Calu3 (cell line): ENCODE measurements around the gene ASTE1. TPM values are rescaled to one million over a fixed set of nuclear protein-coding genes. Genes with fewer than 3 reads are reported as not detected.
A peak's percentile ranks its signal among the peaks of the same experiment; 100 is the strongest.
"Not testable (repeated sequence)": the region's sequence is repeated elsewhere in the genome, so short reads cannot be mapped to it uniquely, and the experiment has no call there.

Source experiments
- BruUV-seq: library from RNA; stranded (reverse); fragments of 400-500 nt; replicated peaks from 2 replicates; lab custom pipeline; 2021; lab: Mats Ljungman, UMichigan
- CTCF ChIA-PET: fragments of 300-600 bp; sonication (Branson Sonifier 250); formaldehyde crosslinking; loops from one replicate; lab custom pipeline; 2022; ENCODE audit warnings: antibody characterized with exemption; lab: Charles Lee
- DNase-seq: peaks from one replicate; pipeline ENCODE4 v3.0.0; 2022
- H3K27ac Mint-ChIP-seq: one replicate; pipeline ENCODE4 v1.8.0; 2022; ENCODE audit warnings: mixed read lengths; ENCODE audit not compliant: unreplicated experiment
- H3K27me3 Mint-ChIP-seq: one replicate; pipeline ENCODE4 v1.8.0; 2022; ENCODE audit warnings: mixed read lengths; ENCODE audit not compliant: unreplicated experiment
- H3K36me3 Mint-ChIP-seq: one replicate; pipeline ENCODE4 v1.8.0; 2022; ENCODE audit warnings: mild to moderate bottlenecking, moderate library complexity, mixed read lengths; ENCODE audit not compliant: insufficient read depth, unreplicated experiment
- H3K4me1 Mint-ChIP-seq: one replicate; pipeline ENCODE4 v1.8.0; 2022; ENCODE audit warnings: mild to moderate bottlenecking, low read depth, mixed read lengths; ENCODE audit not compliant: unreplicated experiment
- H3K4me3 Mint-ChIP-seq: one replicate; pipeline ENCODE4 v1.8.0; 2022; ENCODE audit warnings: mild to moderate bottlenecking, low read depth, moderate library complexity, mixed read lengths; ENCODE audit not compliant: unreplicated experiment
- H3K9me3 Mint-ChIP-seq: one replicate; pipeline ENCODE4 v1.8.0; 2022; ENCODE audit warnings: low read depth, mixed read lengths; ENCODE audit not compliant: unreplicated experiment
- CTCF ChIP-seq: fragments of 200-600 bp; IDR thresholded peaks from one replicate; pipeline ENCODE4 v1.8.0; 2022; ENCODE audit warnings: antibody characterized with exemption; ENCODE audit not compliant: unreplicated experiment
- intact Hi-C: fragments of 100-400 bp; cut with micrococcal nuclease; formaldehyde crosslinking; loops from one replicate; pipeline ENCODE4 v1.10.0; 2022; ENCODE audit not compliant: unreplicated experiment
- total RNA-seq: library from RNA; stranded (reverse); gene quantifications from 2 replicates; pipeline ENCODE4 v1.2.3, GENCODE V29; 2022

ASTE1 gene
- total RNA-seq, 1 experiment from 2014 or later = 12.5 TPM

- intact Hi-C loops = no loop called here
- CTCF ChIA-PET = no interaction called here
- DNase-seq = no peak
- TF ChIP-seq CTCF = no peak
- no peaks in the 10 kb centered on the region for H3K27me3 Mint-ChIP-seq
- H3K4me1 Mint-ChIP-seq = no peaks in the 10 kb centered on the region
- no peak overlapping the region for H3K27ac Mint-ChIP-seq
- peaks cover 3% of the 10 kb centered on the region for H3K9me3 Mint-ChIP-seq
- H3K36me3 Mint-ChIP-seq = no peaks in the 10 kb centered on the region
- H3K4me3 Mint-ChIP-seq = no peak overlapping the region
- no TSS peak for BruUV-seq
These were observed 21.4 kb upstream of the ASTE1 start for GRCh38 chr3:131048030-131048429.

GRCh38 chr3:131047582-131047981, 21.0 kb upstream of the ASTE1 start:
- H3K9me3 Mint-ChIP-seq = peaks cover 3% of the 10 kb centered on the region
- no peak overlapping the region for H3K27ac Mint-ChIP-seq
- H3K27me3 Mint-ChIP-seq = no peaks in the 10 kb centered on the region
- BruUV-seq = no TSS peak
- intact Hi-C loops = no loop called here
- no peaks in the 10 kb centered on the region for H3K36me3 Mint-ChIP-seq
- peak; percentile 11 for DNase-seq
- H3K4me3 Mint-ChIP-seq = no peak overlapping the region
- CTCF ChIA-PET = no interaction called here
- no peaks in the 10 kb centered on the region for H3K4me1 Mint-ChIP-seq
- TF ChIP-seq CTCF = no peak

GRCh38 chr3:131042271-131042985, 15.8 kb upstream of the ASTE1 start:
- H3K4me3 Mint-ChIP-seq, intact Hi-C loops, H3K9me3 Mint-ChIP-seq, DNase-seq, CTCF ChIA-PET, H3K36me3 Mint-ChIP-seq, H3K27me3 Mint-ChIP-seq, BruUV-seq, H3K27ac Mint-ChIP-seq, H3K4me1 Mint-ChIP-seq: not testable (repeated sequence)

GRCh38 chr3:131038326-131038725, 11.7 kb upstream of the ASTE1 start:
- Mint-ChIP-seq H3K27me3 (no peaks in the 10 kb centered on the region), H3K4me1 (no peaks in the 10 kb centered on the region), H3K9me3 (peaks cover 2% of the 10 kb centered on the region), H3K36me3 (no peaks in the 10 kb centered on the region), H3K4me3 (no peak overlapping the region), H3K27ac (no peak overlapping the region)
- CTCF ChIA-PET = no interaction called here
- no peak for DNase-seq
- BruUV-seq = no TSS peak
- intact Hi-C loops = loop anchor here (10.0 kb wide), 1 partner anchor 426 kb away; no protein-coding TSS in a partner anchor
- no peak for TF ChIP-seq CTCF

- no TSS peak for BruUV-seq
- Mint-ChIP-seq H3K4me3 (no peak overlapping the region), H3K27ac (no peak overlapping the region), H3K27me3 (no peaks in the 10 kb centered on the region), H3K9me3 (no peaks in the 10 kb centered on the region), H3K4me1 (no peaks in the 10 kb centered on the region), H3K36me3 (no peaks in the 10 kb centered on the region)
- CTCF ChIA-PET = interaction anchor here (0.7 kb wide), 1 partner anchor 1218 kb away, joined by 6 read pairs; no protein-coding TSS in a partner anchor
- no peak for TF ChIP-seq CTCF
- intact Hi-C loops = loop anchor here (10.0 kb wide), 1 partner anchor 428 kb away; no protein-coding TSS in a partner anchor
- DNase-seq = no peak
These were observed 10.4 kb upstream of the ASTE1 start for GRCh38 chr3:131036986-131037385.
